Measurements from ENCODE around the gene TOP2A.

- no peak for TF ChIP-seq EZH2 (IDR thresholded peaks at IDR 0.05; ENCODE audit: low read depth)
- TF ChIP-seq CTCF (conservative IDR thresholded peaks at IDR 0.05), result no peak
These were observed 671 bp upstream of the TOP2A start for GRCh38 chr17:40418428-40418706.
